Activated CD8-positive, alpha-beta T cell treated with anti-CD3 and anti-CD28 coated beads for 36 hours (primary cell): Measurements from ENCODE around the gene FLRT3. TPM values are rescaled to one million over a fixed set of nuclear protein-coding genes. Genes with fewer than 3 reads are reported as not detected.

ENCODE experiments used
- ATAC-seq: fragments of 200-7000 bp; cut with Tn5 transposase; one replicate; pipeline ENCODE4 v1.10.0; 2021; ENCODE audit warnings: mild to moderate bottlenecking, moderate library complexity
- CTCF ChIA-PET: fragments of 350-600 bp; sonication (Branson Sonifier 250); formaldehyde crosslinking; loops from one replicate; lab custom pipeline; 2021; ENCODE audit warnings: antibody characterized with exemption; lab: Charles Lee
- POLR2A ChIA-PET: fragments of 350-600 bp; sonication (Branson Sonifier 250); formaldehyde crosslinking; loops from one replicate; lab custom pipeline; 2021; ENCODE audit warnings: antibody characterized with exemption; lab: Charles Lee
- DNase-seq: peaks from one replicate; pipeline ENCODE4 v3.0.0-alpha.2; 2020
- H3K27ac Mint-ChIP-seq: one replicate; pipeline ENCODE4 v1.8.0; 2021; ENCODE audit warnings: mild to moderate bottlenecking, mixed read lengths
- H3K27me3 Mint-ChIP-seq: one replicate; pipeline ENCODE4 v1.8.0; 2021; ENCODE audit warnings: mixed read lengths
- H3K36me3 Mint-ChIP-seq: one replicate; pipeline ENCODE4 v1.8.0; 2021; ENCODE audit warnings: low read depth, mixed read lengths
- H3K4me1 Mint-ChIP-seq: one replicate; pipeline ENCODE4 v1.8.0; 2021; ENCODE audit warnings: low read depth, mixed read lengths
- H3K4me3 Mint-ChIP-seq: one replicate; pipeline ENCODE4 v1.8.0; 2021; ENCODE audit warnings: mild to moderate bottlenecking, moderate library complexity, mixed read lengths
- H3K9me3 Mint-ChIP-seq: one replicate; pipeline ENCODE4 v1.8.0; 2021; ENCODE audit warnings: mixed read lengths
- CTCF ChIP-seq: fragments of 200-600 bp; IDR thresholded peaks from one replicate; pipeline ENCODE4 v1.8.0; 2022; ENCODE audit warnings: antibody characterized with exemption, mild to moderate bottlenecking
- intact Hi-C: fragments of 100-400 bp; cut with micrococcal nuclease; formaldehyde crosslinking; loops from one replicate; pipeline ENCODE4 v1.10.0; 2022
- total RNA-seq, 2 experiments: library from RNA; stranded (reverse); gene quantifications; one replicate each; pipeline ENCODE4 v1.2.3, GENCODE V29; 2021

FLRT3 gene
- total RNA-seq, 2 experiments from 2014 or later: not detected

GRCh38 chr20:14299831-14300230 is 37.6 kb downstream of the FLRT3 start:
- Mint-ChIP-seq H3K4me3 (no peak overlapping the region), H3K27ac (no peak overlapping the region), H3K4me1 (no peaks in the 10 kb centered on the region), H3K36me3 (no peaks in the 10 kb centered on the region), H3K9me3 (peaks cover 4% of the 10 kb centered on the region), H3K27me3 (no peaks in the 10 kb centered on the region)
- ChIA-PET CTCF (no interaction called here), POLR2A (no interaction called here)
- DNase-seq (no peak), ATAC-seq (no peak)
- intact Hi-C loops: no loop called here
- TF ChIP-seq CTCF: no peak

- TF ChIP-seq CTCF: no peak
- ATAC-seq (no peak), DNase-seq (no peak)
- no peak overlapping the region for H3K27ac Mint-ChIP-seq
- no peak overlapping the region for H3K4me3 Mint-ChIP-seq
- ChIA-PET POLR2A (no interaction called here), CTCF (no interaction called here)
- intact Hi-C loops: no loop called here
- no peaks in the 10 kb centered on the region for H3K4me1 Mint-ChIP-seq
- H3K36me3 Mint-ChIP-seq: no peaks in the 10 kb centered on the region
- no peaks in the 10 kb centered on the region for H3K27me3 Mint-ChIP-seq
- H3K9me3 Mint-ChIP-seq: peaks cover 4% of the 10 kb centered on the region
Observed at GRCh38 chr20:14295770-14296309, 41.6 kb downstream of the FLRT3 start.

GRCh38 chr20:14295238-14295637 is 42.2 kb downstream of the FLRT3 start:
- no peak for TF ChIP-seq CTCF
- H3K27me3 Mint-ChIP-seq: no peaks in the 10 kb centered on the region
- intact Hi-C loops: no loop called here
- H3K4me3 Mint-ChIP-seq: no peak overlapping the region
- no peak for ATAC-seq
- CTCF ChIA-PET: no interaction called here
- H3K4me1 Mint-ChIP-seq: no peaks in the 10 kb centered on the region
- POLR2A ChIA-PET: no interaction called here
- H3K27ac Mint-ChIP-seq: no peak overlapping the region
- no peaks in the 10 kb centered on the region for H3K36me3 Mint-ChIP-seq
- DNase-seq: no peak
- peaks cover 4% of the 10 kb centered on the region for H3K9me3 Mint-ChIP-seq

- Mint-ChIP-seq H3K4me1 (no peaks in the 10 kb centered on the region), H3K27ac (no peak overlapping the region), H3K27me3 (no peaks in the 10 kb centered on the region), H3K9me3 (peaks cover 1% of the 10 kb centered on the region), H3K36me3 (no peaks in the 10 kb centered on the region), H3K4me3 (no peak overlapping the region)
- intact Hi-C loops: no loop called here
- POLR2A ChIA-PET: no interaction called here
- no peak for ATAC-seq
- DNase-seq: no peak
- TF ChIP-seq CTCF: no peak
- CTCF ChIA-PET: interaction anchor here (1.4 kb wide), 1 partner anchor 15 kb away, joined by 5 read pairs; no protein-coding TSS in a partner anchor
Observed at GRCh38 chr20:14291502-14291901, 45.9 kb downstream of the FLRT3 start.

GRCh38 chr20:14288341-14289330 is 48.8 kb downstream of the FLRT3 start:
- no peak for TF ChIP-seq CTCF
- DNase-seq (no peak), ATAC-seq (no peak)
- Mint-ChIP-seq H3K36me3 (no peaks in the 10 kb centered on the region), H3K4me3 (no peak overlapping the region), H3K27ac (no peak overlapping the region), H3K27me3 (no peaks in the 10 kb centered on the region), H3K4me1 (no peaks in the 10 kb centered on the region), H3K9me3 (peaks cover 1% of the 10 kb centered on the region)
- ChIA-PET POLR2A (no interaction called here), CTCF (no interaction called here)
- intact Hi-C loops: no loop called here
